ENCODE results near the gene KIAA0408. TPM values are rescaled to one million over a fixed set of nuclear protein-coding genes. Genes with fewer than 3 reads are reported as not detected.

Gene KIAA0408
- total and polyA plus RNA-seq, 2 of the 8 experiments (the other 6 are each of a cell fraction or from before 2014, with no cell fraction given), result 3.3 to 10.8 TPM

DNA sequence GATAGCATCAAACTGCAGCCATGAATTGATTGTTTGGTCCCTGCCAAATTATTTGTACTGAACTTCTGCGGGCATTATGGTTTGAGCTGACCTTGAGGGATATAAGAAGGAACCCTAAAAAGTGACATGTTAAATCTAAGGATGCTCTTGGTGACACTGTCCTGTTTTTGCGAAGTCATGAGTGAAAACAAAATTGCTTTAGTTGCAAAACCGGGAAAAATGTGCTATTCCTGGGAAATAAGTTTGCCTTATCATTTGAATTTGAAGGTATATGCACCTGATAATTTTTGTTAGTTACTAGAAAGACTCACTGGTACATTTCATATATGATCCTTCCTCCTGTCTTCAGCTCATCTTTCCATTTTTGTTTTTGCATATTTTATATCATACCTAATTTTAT is 7.8 kb downstream of the KIAA0408 start (continued):
- TF ChIP-seq, protein P1, sequence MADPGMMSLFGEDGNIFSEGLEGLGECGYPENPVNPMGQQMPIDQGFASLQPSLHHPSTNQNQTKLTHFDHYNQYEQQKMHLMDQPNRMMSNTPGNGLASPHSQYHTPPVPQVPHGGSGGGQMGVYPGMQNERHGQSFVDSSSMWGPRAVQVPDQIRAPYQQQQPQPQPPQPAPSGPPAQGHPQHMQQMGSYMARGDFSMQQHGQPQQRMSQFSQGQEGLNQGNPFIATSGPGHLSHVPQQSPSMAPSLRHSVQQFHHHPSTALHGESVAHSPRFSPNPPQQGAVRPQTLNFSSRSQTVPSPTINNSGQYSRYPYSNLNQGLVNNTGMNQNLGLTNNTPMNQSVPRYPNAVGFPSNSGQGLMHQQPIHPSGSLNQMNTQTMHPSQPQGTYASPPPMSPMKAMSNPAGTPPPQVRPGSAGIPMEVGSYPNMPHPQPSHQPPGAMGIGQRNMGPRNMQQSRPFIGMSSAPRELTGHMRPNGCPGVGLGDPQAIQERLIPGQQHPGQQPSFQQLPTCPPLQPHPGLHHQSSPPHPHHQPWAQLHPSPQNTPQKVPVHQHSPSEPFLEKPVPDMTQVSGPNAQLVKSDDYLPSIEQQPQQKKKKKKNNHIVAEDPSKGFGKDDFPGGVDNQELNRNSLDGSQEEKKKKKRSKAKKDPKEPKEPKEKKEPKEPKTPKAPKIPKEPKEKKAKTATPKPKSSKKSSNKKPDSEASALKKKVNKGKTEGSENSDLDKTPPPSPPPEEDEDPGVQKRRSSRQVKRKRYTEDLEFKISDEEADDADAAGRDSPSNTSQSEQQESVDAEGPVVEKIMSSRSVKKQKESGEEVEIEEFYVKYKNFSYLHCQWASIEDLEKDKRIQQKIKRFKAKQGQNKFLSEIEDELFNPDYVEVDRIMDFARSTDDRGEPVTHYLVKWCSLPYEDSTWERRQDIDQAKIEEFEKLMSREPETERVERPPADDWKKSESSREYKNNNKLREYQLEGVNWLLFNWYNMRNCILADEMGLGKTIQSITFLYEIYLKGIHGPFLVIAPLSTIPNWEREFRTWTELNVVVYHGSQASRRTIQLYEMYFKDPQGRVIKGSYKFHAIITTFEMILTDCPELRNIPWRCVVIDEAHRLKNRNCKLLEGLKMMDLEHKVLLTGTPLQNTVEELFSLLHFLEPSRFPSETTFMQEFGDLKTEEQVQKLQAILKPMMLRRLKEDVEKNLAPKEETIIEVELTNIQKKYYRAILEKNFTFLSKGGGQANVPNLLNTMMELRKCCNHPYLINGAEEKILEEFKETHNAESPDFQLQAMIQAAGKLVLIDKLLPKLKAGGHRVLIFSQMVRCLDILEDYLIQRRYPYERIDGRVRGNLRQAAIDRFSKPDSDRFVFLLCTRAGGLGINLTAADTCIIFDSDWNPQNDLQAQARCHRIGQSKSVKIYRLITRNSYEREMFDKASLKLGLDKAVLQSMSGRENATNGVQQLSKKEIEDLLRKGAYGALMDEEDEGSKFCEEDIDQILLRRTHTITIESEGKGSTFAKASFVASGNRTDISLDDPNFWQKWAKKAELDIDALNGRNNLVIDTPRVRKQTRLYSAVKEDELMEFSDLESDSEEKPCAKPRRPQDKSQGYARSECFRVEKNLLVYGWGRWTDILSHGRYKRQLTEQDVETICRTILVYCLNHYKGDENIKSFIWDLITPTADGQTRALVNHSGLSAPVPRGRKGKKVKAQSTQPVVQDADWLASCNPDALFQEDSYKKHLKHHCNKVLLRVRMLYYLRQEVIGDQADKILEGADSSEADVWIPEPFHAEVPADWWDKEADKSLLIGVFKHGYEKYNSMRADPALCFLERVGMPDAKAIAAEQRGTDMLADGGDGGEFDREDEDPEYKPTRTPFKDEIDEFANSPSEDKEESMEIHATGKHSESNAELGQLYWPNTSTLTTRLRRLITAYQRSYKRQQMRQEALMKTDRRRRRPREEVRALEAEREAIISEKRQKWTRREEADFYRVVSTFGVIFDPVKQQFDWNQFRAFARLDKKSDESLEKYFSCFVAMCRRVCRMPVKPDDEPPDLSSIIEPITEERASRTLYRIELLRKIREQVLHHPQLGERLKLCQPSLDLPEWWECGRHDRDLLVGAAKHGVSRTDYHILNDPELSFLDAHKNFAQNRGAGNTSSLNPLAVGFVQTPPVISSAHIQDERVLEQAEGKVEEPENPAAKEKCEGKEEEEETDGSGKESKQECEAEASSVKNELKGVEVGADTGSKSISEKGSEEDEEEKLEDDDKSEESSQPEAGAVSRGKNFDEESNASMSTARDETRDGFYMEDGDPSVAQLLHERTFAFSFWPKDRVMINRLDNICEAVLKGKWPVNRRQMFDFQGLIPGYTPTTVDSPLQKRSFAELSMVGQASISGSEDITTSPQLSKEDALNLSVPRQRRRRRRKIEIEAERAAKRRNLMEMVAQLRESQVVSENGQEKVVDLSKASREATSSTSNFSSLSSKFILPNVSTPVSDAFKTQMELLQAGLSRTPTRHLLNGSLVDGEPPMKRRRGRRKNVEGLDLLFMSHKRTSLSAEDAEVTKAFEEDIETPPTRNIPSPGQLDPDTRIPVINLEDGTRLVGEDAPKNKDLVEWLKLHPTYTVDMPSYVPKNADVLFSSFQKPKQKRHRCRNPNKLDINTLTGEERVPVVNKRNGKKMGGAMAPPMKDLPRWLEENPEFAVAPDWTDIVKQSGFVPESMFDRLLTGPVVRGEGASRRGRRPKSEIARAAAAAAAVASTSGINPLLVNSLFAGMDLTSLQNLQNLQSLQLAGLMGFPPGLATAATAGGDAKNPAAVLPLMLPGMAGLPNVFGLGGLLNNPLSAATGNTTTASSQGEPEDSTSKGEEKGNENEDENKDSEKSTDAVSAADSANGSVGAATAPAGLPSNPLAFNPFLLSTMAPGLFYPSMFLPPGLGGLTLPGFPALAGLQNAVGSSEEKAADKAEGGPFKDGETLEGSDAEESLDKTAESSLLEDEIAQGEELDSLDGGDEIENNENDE (IDR thresholded peaks at IDR 0.05; ENCODE audit: insufficient replicate concordance, low read length), result no peak
- TF ChIP-seq, protein P2, sequence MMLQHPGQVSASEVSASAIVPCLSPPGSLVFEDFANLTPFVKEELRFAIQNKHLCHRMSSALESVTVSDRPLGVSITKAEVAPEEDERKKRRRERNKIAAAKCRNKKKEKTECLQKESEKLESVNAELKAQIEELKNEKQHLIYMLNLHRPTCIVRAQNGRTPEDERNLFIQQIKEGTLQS (IDR thresholded peaks at IDR 0.05; ENCODE audit: insufficient read depth, low read depth, low read length), result no peak
- no peak for TF ChIP-seq SIN3A (conservative IDR thresholded peaks at IDR 0.05 in 1 of 2, IDR thresholded peaks at IDR 0.05 in 1 of 2; ENCODE audit: low read depth in 1 of 2, low read length in 2 of 2)
- no peak for TF ChIP-seq NANOG (IDR thresholded peaks at IDR 0.05; ENCODE audit: insufficient read depth, low read depth, low read length, poor library complexity, severe bottlenecking)
- no peak for TF ChIP-seq TBP (IDR thresholded peaks at IDR 0.05; ENCODE audit: low read depth, low read length)
- TF ChIP-seq, protein P3, sequence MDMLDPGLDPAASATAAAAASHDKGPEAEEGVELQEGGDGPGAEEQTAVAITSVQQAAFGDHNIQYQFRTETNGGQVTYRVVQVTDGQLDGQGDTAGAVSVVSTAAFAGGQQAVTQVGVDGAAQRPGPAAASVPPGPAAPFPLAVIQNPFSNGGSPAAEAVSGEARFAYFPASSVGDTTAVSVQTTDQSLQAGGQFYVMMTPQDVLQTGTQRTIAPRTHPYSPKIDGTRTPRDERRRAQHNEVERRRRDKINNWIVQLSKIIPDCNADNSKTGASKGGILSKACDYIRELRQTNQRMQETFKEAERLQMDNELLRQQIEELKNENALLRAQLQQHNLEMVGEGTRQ (IDR thresholded peaks at IDR 0.05; ENCODE audit: low read length), result no peak
- TF ChIP-seq SUZ12 (IDR thresholded peaks at IDR 0.05; ENCODE audit: low read length), result no peak
- no peak for TF ChIP-seq EP300 (IDR thresholded peaks at IDR 0.05; ENCODE audit: borderline replicate concordance in 1 of 2, low read depth in 2 of 2, low read length in 2 of 2)

All from H1 (cell line).